SK-N-SH (cell line): Measurements from ENCODE around the gene METTL26.

ENCODE experiments used
- CHD2 ChIP-seq: fragments of 150-350 bp; IDR thresholded peaks from 2 replicates; pipeline ENCODE4 v1.6.1; 2018; ENCODE audit warnings: low read length; ENCODE audit not compliant: partially characterized antibody
- EP300 ChIP-seq, 2 experiments: IDR thresholded peaks; 2 replicates each; pipeline versions ENCODE4 v1.4.0 to v1.6.1; 2012; ENCODE audit warnings: borderline replicate concordance in 1 of 2, low read depth in 1 of 2, low read length in 1 of 2
- EZH2phosphoT487 ChIP-seq: fragments of 200-600 bp; sonication (generic); IDR thresholded peaks from 2 replicates; pipeline ENCODE4 v1.6.1; 2017; ENCODE audit warnings: low read depth, mixed run types, mild to moderate bottlenecking, antibody characterized with exemption, moderate library complexity, borderline replicate concordance
- FOXM1 ChIP-seq: IDR thresholded peaks from 2 replicates; pipeline ENCODE4 v1.4.0; 2012; ENCODE audit warnings: low read depth, mild to moderate bottlenecking
- IRF3 ChIP-seq: fragments of 150-350 bp; IDR thresholded peaks from 2 replicates; pipeline ENCODE4 v1.6.1; 2016; ENCODE audit warnings: mild to moderate bottlenecking, low read depth, low read length
- POLR2AphosphoS5 ChIP-seq: IDR thresholded peaks from 2 replicates; pipeline ENCODE4 v1.6.1; 2012; ENCODE audit warnings: low read depth, low read length
- RAD21 ChIP-seq: IDR thresholded peaks from 2 replicates; pipeline ENCODE4 v1.6.1; 2012; ENCODE audit warnings: mild to moderate bottlenecking, low read length
- ZBTB33 ChIP-seq: IDR thresholded peaks from 2 replicates; pipeline ENCODE4 v1.4.0; 2012; ENCODE audit warnings: low read depth, borderline replicate concordance
- TF ChIP-seq, protein P1 (sequence below): fragments of 200-600 bp; sonication (generic); IDR thresholded peaks from 2 replicates; pipeline ENCODE4 v1.6.1; 2017; ENCODE audit warnings: antibody characterized with exemption, mild to moderate bottlenecking, moderate library complexity

- TF ChIP-seq POLR2AphosphoS5 (no peak), IRF3 (no peak), ZBTB33 (no peak), CHD2 (no peak), RAD21 (no peak), EP300 (IDR thresholded peaks at IDR 0.05; ENCODE audit: borderline replicate concordance in 1 of 2, low read depth in 1 of 2, low read length in 1 of 2) (no peak), EZH2phosphoT487 (no peak), FOXM1 (no peak)
- TF ChIP-seq, protein P1, sequence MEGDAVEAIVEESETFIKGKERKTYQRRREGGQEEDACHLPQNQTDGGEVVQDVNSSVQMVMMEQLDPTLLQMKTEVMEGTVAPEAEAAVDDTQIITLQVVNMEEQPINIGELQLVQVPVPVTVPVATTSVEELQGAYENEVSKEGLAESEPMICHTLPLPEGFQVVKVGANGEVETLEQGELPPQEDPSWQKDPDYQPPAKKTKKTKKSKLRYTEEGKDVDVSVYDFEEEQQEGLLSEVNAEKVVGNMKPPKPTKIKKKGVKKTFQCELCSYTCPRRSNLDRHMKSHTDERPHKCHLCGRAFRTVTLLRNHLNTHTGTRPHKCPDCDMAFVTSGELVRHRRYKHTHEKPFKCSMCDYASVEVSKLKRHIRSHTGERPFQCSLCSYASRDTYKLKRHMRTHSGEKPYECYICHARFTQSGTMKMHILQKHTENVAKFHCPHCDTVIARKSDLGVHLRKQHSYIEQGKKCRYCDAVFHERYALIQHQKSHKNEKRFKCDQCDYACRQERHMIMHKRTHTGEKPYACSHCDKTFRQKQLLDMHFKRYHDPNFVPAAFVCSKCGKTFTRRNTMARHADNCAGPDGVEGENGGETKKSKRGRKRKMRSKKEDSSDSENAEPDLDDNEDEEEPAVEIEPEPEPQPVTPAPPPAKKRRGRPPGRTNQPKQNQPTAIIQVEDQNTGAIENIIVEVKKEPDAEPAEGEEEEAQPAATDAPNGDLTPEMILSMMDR = no peak
Measured at GRCh38 chr16:654034-654433, 17.9 kb upstream of the METTL26 start.
